Measurements from ENCODE around the gene C6orf132.

Gene C6orf132

GRCh38 chr6:42103216-42103615 is 39.2 kb downstream of the C6orf132 start:
- DNase-seq (ENCODE audit: low read depth) = no peak
- no peak overlapping the region for H3K4me3 ChIP-seq (ENCODE audit: low read depth, low read length)
- TF ChIP-seq, protein P1, sequence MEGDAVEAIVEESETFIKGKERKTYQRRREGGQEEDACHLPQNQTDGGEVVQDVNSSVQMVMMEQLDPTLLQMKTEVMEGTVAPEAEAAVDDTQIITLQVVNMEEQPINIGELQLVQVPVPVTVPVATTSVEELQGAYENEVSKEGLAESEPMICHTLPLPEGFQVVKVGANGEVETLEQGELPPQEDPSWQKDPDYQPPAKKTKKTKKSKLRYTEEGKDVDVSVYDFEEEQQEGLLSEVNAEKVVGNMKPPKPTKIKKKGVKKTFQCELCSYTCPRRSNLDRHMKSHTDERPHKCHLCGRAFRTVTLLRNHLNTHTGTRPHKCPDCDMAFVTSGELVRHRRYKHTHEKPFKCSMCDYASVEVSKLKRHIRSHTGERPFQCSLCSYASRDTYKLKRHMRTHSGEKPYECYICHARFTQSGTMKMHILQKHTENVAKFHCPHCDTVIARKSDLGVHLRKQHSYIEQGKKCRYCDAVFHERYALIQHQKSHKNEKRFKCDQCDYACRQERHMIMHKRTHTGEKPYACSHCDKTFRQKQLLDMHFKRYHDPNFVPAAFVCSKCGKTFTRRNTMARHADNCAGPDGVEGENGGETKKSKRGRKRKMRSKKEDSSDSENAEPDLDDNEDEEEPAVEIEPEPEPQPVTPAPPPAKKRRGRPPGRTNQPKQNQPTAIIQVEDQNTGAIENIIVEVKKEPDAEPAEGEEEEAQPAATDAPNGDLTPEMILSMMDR (IDR thresholded peaks at IDR 0.05; ENCODE audit: control insufficient read depth, extremely low read depth, insufficient read depth) = no peak

DNA sequence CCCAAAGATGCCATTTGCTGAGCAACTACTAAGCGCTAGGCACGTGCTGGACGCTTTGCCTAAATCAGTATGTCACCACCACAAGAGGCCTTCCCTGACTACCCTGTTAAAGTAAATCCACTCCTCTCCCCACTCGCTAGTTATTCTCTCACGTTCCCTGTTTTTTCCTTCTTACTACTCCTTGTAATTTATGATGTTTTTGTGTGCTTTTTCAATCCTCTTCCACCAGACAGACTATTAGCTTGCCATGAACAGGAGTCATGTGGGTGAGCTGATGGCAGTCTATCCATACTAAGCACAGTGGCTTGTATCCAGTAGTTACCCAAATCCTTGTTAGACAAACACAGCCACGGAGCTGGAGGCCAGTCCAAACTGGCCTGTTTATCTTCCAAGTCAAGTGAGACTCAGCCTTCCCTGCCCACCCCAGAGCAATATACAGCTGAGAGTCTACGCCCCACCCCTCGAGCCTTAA is 41.2 kb downstream of the C6orf132 start:
- DNase-seq (ENCODE audit: low read depth) = no peak
- no peak overlapping the region for H3K4me3 ChIP-seq (ENCODE audit: low read depth, low read length)
- TF ChIP-seq, protein P1 (IDR thresholded peaks at IDR 0.05; ENCODE audit: control insufficient read depth, extremely low read depth, insufficient read depth) = no peak

GRCh38 chr6:42100029-42100901 is 42.2 kb downstream of the C6orf132 start:
- H3K4me3 ChIP-seq (ENCODE audit: low read depth, low read length) = no peak overlapping the region
- no peak for DNase-seq (ENCODE audit: low read depth)
- TF ChIP-seq, protein P1 (IDR thresholded peaks at IDR 0.05; ENCODE audit: control insufficient read depth, extremely low read depth, insufficient read depth) = no peak

- no peak for DNase-seq (ENCODE audit: low read depth)
- TF ChIP-seq, protein P1 (IDR thresholded peaks at IDR 0.05; ENCODE audit: control insufficient read depth, extremely low read depth, insufficient read depth) = no peak
- H3K4me3 ChIP-seq (ENCODE audit: low read depth, low read length) = no peak overlapping the region
These were observed 42.9 kb downstream of the C6orf132 start for GRCh38 chr6:42099340-42100028.

GRCh38 chr6:42095776-42096541 is 46.5 kb downstream of the C6orf132 start:
- TF ChIP-seq, protein P1 (IDR thresholded peaks at IDR 0.05; ENCODE audit: control insufficient read depth, extremely low read depth, insufficient read depth) = no peak
- no peak for DNase-seq (ENCODE audit: low read depth)

DNA sequence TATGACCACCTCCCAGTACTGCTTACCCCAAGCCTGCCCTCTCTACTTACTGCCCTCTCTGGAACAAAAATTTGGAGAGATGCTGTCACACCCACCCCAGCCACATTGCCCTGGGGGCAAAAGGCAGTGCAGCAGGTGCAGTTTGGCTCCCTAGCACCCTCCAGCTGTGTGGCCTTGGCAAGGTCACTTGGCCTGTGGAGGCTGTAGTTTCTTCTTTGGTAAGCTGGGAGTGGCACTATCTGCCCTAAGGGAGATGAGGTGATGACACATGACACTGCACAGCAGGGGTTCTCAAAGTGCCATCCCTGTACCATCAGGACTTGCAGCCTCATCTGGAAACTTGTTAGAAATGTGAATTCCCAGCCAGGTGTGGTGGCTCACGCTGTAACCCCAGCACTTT is 47.3 kb downstream of the C6orf132 start:
- TF ChIP-seq, protein P1 (IDR thresholded peaks at IDR 0.05; ENCODE audit: control insufficient read depth, extremely low read depth, insufficient read depth) = no peak
- DNase-seq (ENCODE audit: low read depth) = no peak
- H3K4me3 ChIP-seq (ENCODE audit: low read depth, low read length) = no peak overlapping the region

More at GRCh38 chr6:42095776-42096541, 46.5 kb downstream of the C6orf132 start:
- no peak overlapping the region for H3K4me3 ChIP-seq (ENCODE audit: low read depth, low read length)

All from LNCaP clone FGC (cell line).